WTC11 (cell line): ENCODE measurements around the gene ECT2L. TPM values are rescaled to one million over a fixed set of nuclear protein-coding genes. Genes with fewer than 3 reads are reported as not detected.

Experiments used
- ATAC-seq: fragments of 200-7000 bp; cut with Tn5 transposase; 2 replicates; pipeline ENCODE4 v1.10.0; 2021; ENCODE audit warnings: mild to moderate bottlenecking, moderate library complexity
- CTCF ChIA-PET: fragments of 300-600 bp; sonication (Branson Sonifier 250); formaldehyde crosslinking; loops from one replicate; lab custom pipeline; 2021; ENCODE audit warnings: antibody characterized with exemption; lab: Charles Lee
- POLR2A ChIA-PET: fragments of 350-600 bp; sonication (Branson Sonifier 250); formaldehyde crosslinking; loops from one replicate; lab custom pipeline; 2021; ENCODE audit warnings: antibody characterized with exemption; lab: Charles Lee
- DNase-seq: peaks from one replicate; pipeline ENCODE4 v3.0.0; 2021; ENCODE audit warnings: low spot score
- H3K27ac Mint-ChIP-seq: 2 replicates; pipeline ENCODE4 v1.8.0; 2021; ENCODE audit warnings: mixed read lengths
- H3K27me3 Mint-ChIP-seq: 2 replicates; pipeline ENCODE4 v1.8.0; 2021; ENCODE audit warnings: low read depth, mild to moderate bottlenecking, moderate library complexity, mixed read lengths
- H3K36me3 Mint-ChIP-seq: 2 replicates; pipeline ENCODE4 v1.8.0; 2021; ENCODE audit warnings: mixed read lengths
- H3K4me1 Mint-ChIP-seq: 2 replicates; pipeline ENCODE4 v1.8.0; 2022; ENCODE audit warnings: mixed read lengths
- H3K4me3 Mint-ChIP-seq: 2 replicates; pipeline ENCODE4 v1.8.0; 2021; ENCODE audit warnings: mild to moderate bottlenecking, moderate library complexity, mixed read lengths
- H3K9me3 Mint-ChIP-seq: 2 replicates; pipeline ENCODE4 v1.8.0; 2021; ENCODE audit warnings: mixed read lengths
- FOXP1 ChIP-seq: sonication (generic); formaldehyde crosslinking; IDR thresholded peaks from 2 replicates; pipeline ENCODE4 v1.8.0; 2022; ENCODE audit warnings: missing genetic modification reagents, mild to moderate bottlenecking, moderate library complexity, borderline replicate concordance
- GRHL2 ChIP-seq: fragments of 250-450 bp; sonication (Bioruptor Pico); IDR thresholded peaks from 2 replicates; pipeline ENCODE4 v1.8.0; 2022; ENCODE audit warnings: mild to moderate bottlenecking, moderate library complexity; ENCODE audit not compliant: insufficient replicate concordance, severe bottlenecking
- total RNA-seq: library from RNA; stranded (reverse); gene quantifications from 3 replicates; pipeline ENCODE4 v1.2.3, GENCODE V29; 2021
- TF ChIP-seq, protein P1 (sequence below): fragments of 250-450 bp; sonication (Bioruptor Pico); IDR thresholded peaks from 2 replicates; pipeline ENCODE4 v2.1.2; 2022; ENCODE audit warnings: mild to moderate bottlenecking, moderate library complexity
- TF ChIP-seq, protein P2 (sequence below): sonication (generic); formaldehyde crosslinking; IDR thresholded peaks from 2 replicates; pipeline ENCODE4 v1.8.1; 2022; ENCODE audit warnings: missing genetic modification reagents, borderline replicate concordance

Gene ECT2L
- total RNA-seq, 1 experiment from 2014 or later: not detected

DNA sequence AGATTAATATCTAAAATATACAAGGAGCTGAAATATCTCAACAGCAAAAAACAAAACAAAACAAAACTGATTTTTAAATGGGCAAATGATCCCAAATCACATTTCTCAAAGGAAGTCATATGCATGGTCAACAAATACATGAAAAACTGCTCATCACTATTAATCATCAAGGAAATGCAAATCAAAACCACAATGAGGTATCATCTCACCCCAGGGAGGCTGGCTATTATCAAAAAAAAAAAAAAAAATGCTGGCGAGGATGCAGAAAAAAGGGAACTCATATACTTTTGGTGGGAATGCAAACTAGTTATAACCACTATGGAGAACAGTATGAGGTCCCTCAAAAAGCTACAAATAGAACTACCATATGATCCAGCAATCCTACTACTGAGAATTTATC, 157.6 kb downstream of the ECT2L start:
- Mint-ChIP-seq H3K4me3 (no peak overlapping the region), H3K27ac (no peak overlapping the region), H3K4me1 (peaks cover 47% of the 10 kb centered on the region), H3K27me3 (no peaks in the 10 kb centered on the region), H3K9me3 (peaks cover 6% of the 10 kb centered on the region), H3K36me3 (peaks cover 6% of the 10 kb centered on the region; the same call in 1 of the 2 replicates)
- CTCF ChIA-PET: no interaction called here
- POLR2A ChIA-PET: no interaction called here
- TF ChIP-seq, protein P1, sequence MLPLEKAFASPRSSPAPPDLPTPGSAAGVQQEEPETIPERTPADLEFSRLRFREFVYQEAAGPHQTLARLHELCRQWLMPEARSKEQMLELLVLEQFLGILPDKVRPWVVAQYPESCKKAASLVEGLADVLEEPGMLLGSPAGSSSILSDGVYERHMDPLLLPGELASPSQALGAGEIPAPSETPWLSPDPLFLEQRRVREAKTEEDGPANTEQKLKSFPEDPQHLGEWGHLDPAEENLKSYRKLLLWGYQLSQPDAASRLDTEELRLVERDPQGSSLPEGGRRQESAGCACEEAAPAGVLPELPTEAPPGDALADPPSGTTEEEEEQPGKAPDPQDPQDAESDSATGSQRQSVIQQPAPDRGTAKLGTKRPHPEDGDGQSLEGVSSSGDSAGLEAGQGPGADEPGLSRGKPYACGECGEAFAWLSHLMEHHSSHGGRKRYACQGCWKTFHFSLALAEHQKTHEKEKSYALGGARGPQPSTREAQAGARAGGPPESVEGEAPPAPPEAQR (CRISPR knock-in tag): no peak
- TF ChIP-seq, protein P2, sequence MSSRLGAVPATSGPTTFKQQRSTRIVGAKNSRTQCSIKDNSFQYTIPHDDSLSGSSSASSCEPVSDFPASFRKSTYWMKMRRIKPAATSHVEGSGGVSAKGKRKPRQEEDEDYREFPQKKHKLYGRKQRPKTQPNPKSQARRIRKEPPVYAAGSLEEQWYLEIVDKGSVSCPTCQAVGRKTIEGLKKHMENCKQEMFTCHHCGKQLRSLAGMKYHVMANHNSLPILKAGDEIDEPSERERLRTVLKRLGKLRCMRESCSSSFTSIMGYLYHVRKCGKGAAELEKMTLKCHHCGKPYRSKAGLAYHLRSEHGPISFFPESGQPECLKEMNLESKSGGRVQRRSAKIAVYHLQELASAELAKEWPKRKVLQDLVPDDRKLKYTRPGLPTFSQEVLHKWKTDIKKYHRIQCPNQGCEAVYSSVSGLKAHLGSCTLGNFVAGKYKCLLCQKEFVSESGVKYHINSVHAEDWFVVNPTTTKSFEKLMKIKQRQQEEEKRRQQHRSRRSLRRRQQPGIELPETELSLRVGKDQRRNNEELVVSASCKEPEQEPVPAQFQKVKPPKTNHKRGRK (CRISPR knock-in tag): no peak
- TF ChIP-seq FOXP1 (CRISPR knock-in tag) (no peak), GRHL2 (CRISPR knock-in tag) (no peak)
- ATAC-seq (no peak), DNase-seq (no peak)

Other genes with a start within 250 kb of the ECT2L start
- gene CCDC28A, start 22.3 kb upstream of the ECT2L start, total RNA-seq: 8.7 to 10.7 TPM (median 10.6 TPM) in 3 replicates
- gene REPS1, start 192.2 kb downstream of the ECT2L start, total RNA-seq: 51.0 to 55.1 TPM (median 54.6 TPM) in 3 replicates
- gene ABRACL, start 232.7 kb downstream of the ECT2L start, total RNA-seq: 111 to 117 TPM (median 116 TPM) in 3 replicates